ENCODE data around the gene BDH1.
"Not testable (repeated sequence)": the region's sequence is repeated elsewhere in the genome, so short reads cannot be mapped to it uniquely, and the experiment has no call there.

The BDH1 gene

GRCh38 chr3:197486861-197487260, 68.9 kb downstream of the BDH1 start:
- DNase-seq (ENCODE audit: low spot score), result no peak

- no peak for DNase-seq (ENCODE audit: low spot score)
These were observed 70.6 kb downstream of the BDH1 start for GRCh38 chr3:197485143-197485542.

- DNase-seq (ENCODE audit: low spot score), result no peak
These were observed 71.4 kb downstream of the BDH1 start for GRCh38 chr3:197484204-197484901.

- DNase-seq (ENCODE audit: low spot score), result no peak
These were observed 73.8 kb downstream of the BDH1 start for GRCh38 chr3:197482001-197482400.

GRCh38 chr3:197480320-197480719, 75.4 kb downstream of the BDH1 start:
- no peak for DNase-seq (ENCODE audit: low spot score)

- peak; percentile 50 for DNase-seq (ENCODE audit: low spot score)
These were observed 76.8 kb downstream of the BDH1 start for GRCh38 chr3:197478746-197479668.

- not testable (repeated sequence) for DNase-seq (ENCODE audit: low spot score)
These were observed 78.0 kb downstream of the BDH1 start for GRCh38 chr3:197477816-197478215.

- no peak for DNase-seq (ENCODE audit: low spot score)
These were observed 79.7 kb downstream of the BDH1 start for GRCh38 chr3:197475997-197476525.

- DNase-seq (ENCODE audit: low spot score), result no peak
These were observed 80.3 kb downstream of the BDH1 start for GRCh38 chr3:197475514-197475913.

- DNase-seq (ENCODE audit: low spot score), result no peak
These were observed 83.6 kb downstream of the BDH1 start for GRCh38 chr3:197472151-197472550.

GRCh38 chr3:197471221-197472010, 84.4 kb downstream of the BDH1 start:
- no peak for DNase-seq (ENCODE audit: low spot score)

GRCh38 chr3:197468866-197469382, 86.8 kb downstream of the BDH1 start:
- DNase-seq (ENCODE audit: low spot score), result no peak

GRCh38 chr3:197468167-197468566, 87.6 kb downstream of the BDH1 start:
- DNase-seq (ENCODE audit: low spot score), result no peak

- DNase-seq (ENCODE audit: low spot score), result no peak
These were observed 89.0 kb downstream of the BDH1 start for GRCh38 chr3:197466586-197467399.

- DNase-seq (ENCODE audit: low spot score), result no peak
These were observed 89.7 kb downstream of the BDH1 start for GRCh38 chr3:197465996-197466549.

GRCh38 chr3:197465197-197465995, 90.4 kb downstream of the BDH1 start:
- no peak for DNase-seq (ENCODE audit: low spot score)

- DNase-seq (ENCODE audit: low spot score), result no peak
These were observed 91.0 kb downstream of the BDH1 start for GRCh38 chr3:197464794-197465193.

GRCh38 chr3:197463279-197463678, 92.5 kb downstream of the BDH1 start:
- peak; percentile 20 for DNase-seq (ENCODE audit: low spot score)

GRCh38 chr3:197462808-197463207, 93.0 kb downstream of the BDH1 start:
- no peak for DNase-seq (ENCODE audit: low spot score)

GRCh38 chr3:197460639-197461038, 95.1 kb downstream of the BDH1 start:
- DNase-seq (ENCODE audit: low spot score), result no peak

All from LoVo (cell line).